OCI-LY3 (cell line): ENCODE data around the gene SRR.

Experiments used
- H2AFZ ChIP-seq: fragments of 200-600, 300-600 bp; shearing (Covaris generic); 2 replicates; pipeline ENCODE4 v1.6.0; 2014; ENCODE audit warnings: antibody characterized with exemption, low read depth, low read length
- H3K27ac ChIP-seq: fragments of 200-600, 300-600 bp; sonication (generic); 2 replicates; pipeline ENCODE4 v1.5.1; 2014; ENCODE audit warnings: mild to moderate bottlenecking, low read length, moderate library complexity, mixed read lengths
- H3K27me3 ChIP-seq: fragments of 200-600, 300-600 bp; sonication (generic); 2 replicates; pipeline ENCODE4 v1.6.1; 2014; ENCODE audit warnings: low read depth, low read length, mixed read lengths
- H3K36me3 ChIP-seq: fragments of 200-600, 300-600 bp; sonication (generic); replicated peaks from 2 replicates; pipeline ENCODE3; 2014; ENCODE audit warnings: low read depth, low read length, mixed read lengths
- H3K4me1 ChIP-seq: fragments of 300-600, 200-600 bp; sonication (generic); 2 replicates; pipeline ENCODE4 v1.6.1; 2014; ENCODE audit warnings: low read length, mixed read lengths
- H3K4me2 ChIP-seq: fragments of 200-600, 300-600 bp; sonication (generic); 2 replicates; pipeline ENCODE4 v1.6.1; 2014; ENCODE audit warnings: low read length, mixed read lengths
- H3K4me3 ChIP-seq: fragments of 300-600, 200-600 bp; sonication (generic); 2 replicates; pipeline ENCODE4 v1.5.1; 2014; ENCODE audit warnings: antibody characterized with exemption, mild to moderate bottlenecking, low read length, moderate library complexity
- H3K79me2 ChIP-seq: fragments of 300-600, 200-600 bp; shearing (Covaris generic); 2 replicates; pipeline ENCODE4 v1.6.1; 2014; ENCODE audit warnings: mild to moderate bottlenecking, low read length, mixed read lengths
- H3K9ac ChIP-seq: fragments of 300-600, 200-600 bp; shearing (Covaris generic); 2 replicates; pipeline ENCODE4 v1.6.0; 2014; ENCODE audit warnings: mild to moderate bottlenecking, low read length, moderate library complexity
- H3K9me3 ChIP-seq: fragments of 200-600, 300-600 bp; shearing (Covaris generic); 2 replicates; pipeline ENCODE4 v1.6.1; 2014; ENCODE audit warnings: low read length, mixed read lengths; ENCODE audit not compliant: insufficient read depth
- H4K20me1 ChIP-seq: fragments of 200-600, 300-600 bp; sonication (generic); 2 replicates; pipeline ENCODE4 v1.6.1; 2016; ENCODE audit warnings: low read length, mixed read lengths; ENCODE audit not compliant: insufficient read depth
- EZH2phosphoT487 ChIP-seq: fragments of 200-600 bp; shearing (Covaris generic); IDR thresholded peaks from 2 replicates; pipeline ENCODE4 v1.6.1; 2018; ENCODE audit warnings: antibody characterized with exemption, mixed run types, low read depth
- TF ChIP-seq, protein P1 (sequence below): fragments of 200-600, 300-600 bp; sonication (generic); IDR thresholded peaks from 2 replicates; pipeline ENCODE4 v1.5.1; 2014; ENCODE audit warnings: antibody characterized with exemption, low read length, low read depth

The SRR gene

DNA sequence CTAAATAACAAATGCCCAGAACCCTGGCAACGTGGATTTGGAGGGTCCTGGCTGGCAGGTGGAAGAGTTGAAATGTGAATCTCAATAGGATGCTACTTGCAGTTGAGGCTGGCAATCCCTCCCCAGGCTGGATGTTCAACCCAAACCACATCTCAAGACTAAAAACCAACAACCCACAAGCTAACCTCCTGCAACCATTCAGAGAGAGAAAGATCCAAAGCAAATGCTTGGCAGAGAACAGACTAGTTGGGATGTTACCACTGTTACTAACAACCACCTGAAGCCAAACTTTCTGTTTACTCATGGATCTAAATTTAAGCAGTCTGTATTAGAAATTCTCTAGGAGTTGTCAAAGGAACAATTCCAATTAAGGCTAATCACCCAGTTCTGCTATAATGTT lies 28.0 kb upstream of the SRR start:
- no peaks in the 10 kb centered on the region for H4K20me1 ChIP-seq
- H3K4me3 ChIP-seq = no peak overlapping the region
- TF ChIP-seq, protein P1, sequence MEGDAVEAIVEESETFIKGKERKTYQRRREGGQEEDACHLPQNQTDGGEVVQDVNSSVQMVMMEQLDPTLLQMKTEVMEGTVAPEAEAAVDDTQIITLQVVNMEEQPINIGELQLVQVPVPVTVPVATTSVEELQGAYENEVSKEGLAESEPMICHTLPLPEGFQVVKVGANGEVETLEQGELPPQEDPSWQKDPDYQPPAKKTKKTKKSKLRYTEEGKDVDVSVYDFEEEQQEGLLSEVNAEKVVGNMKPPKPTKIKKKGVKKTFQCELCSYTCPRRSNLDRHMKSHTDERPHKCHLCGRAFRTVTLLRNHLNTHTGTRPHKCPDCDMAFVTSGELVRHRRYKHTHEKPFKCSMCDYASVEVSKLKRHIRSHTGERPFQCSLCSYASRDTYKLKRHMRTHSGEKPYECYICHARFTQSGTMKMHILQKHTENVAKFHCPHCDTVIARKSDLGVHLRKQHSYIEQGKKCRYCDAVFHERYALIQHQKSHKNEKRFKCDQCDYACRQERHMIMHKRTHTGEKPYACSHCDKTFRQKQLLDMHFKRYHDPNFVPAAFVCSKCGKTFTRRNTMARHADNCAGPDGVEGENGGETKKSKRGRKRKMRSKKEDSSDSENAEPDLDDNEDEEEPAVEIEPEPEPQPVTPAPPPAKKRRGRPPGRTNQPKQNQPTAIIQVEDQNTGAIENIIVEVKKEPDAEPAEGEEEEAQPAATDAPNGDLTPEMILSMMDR = no peak
- no peak for TF ChIP-seq EZH2phosphoT487
- no peaks in the 10 kb centered on the region for H3K36me3 ChIP-seq
- H3K4me2 ChIP-seq = no peak overlapping the region
- no peak overlapping the region for H2AFZ ChIP-seq
- H3K4me1 ChIP-seq = no peaks in the 10 kb centered on the region
- H3K9me3 ChIP-seq = no peaks in the 10 kb centered on the region
- no peak overlapping the region for H3K27ac ChIP-seq
- H3K9ac ChIP-seq = no peak overlapping the region
- H3K27me3 ChIP-seq = no peaks in the 10 kb centered on the region
- H3K79me2 ChIP-seq = no peaks in the 10 kb centered on the region

DNA sequence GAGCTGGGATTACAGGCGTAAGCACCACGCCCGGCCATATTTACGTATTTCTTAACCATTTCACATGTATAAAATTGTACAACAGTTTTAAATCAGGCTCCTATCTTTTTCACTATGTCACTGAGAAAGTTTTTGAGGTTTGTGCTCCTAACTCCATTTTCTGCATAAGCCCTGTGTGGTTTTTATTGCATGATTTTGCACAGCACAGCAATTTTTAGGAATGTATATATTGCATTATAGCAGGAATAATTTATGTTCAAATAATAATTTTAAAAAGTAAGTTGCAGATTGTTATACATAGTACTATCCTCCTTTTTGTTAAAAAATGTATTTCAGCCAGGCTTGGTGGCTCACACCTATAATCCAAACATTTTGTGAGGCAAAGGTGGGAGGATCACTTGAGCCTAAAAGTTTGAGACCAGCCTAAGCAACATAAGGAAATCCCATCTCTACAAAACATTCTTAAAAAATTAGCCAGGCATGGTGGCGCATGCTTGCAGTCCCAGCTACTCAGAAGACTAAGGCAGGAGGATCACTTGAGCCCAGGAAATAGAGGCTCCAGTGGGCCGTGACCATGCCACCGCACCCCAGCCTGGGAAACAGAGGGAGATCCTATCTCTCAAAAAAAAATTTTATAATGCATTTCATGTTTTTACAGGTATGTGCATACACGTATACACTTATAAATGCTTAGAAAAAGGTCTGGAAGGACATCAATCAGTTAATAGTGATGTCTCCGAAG lies 26.1 kb upstream of the SRR start:
- H2AFZ ChIP-seq = no peak overlapping the region
- H3K36me3 ChIP-seq = peaks cover 2% of the 10 kb centered on the region
- no peak overlapping the region for H3K27ac ChIP-seq
- H4K20me1 ChIP-seq = no peaks in the 10 kb centered on the region
- TF ChIP-seq, protein P1 = no peak
- no peak for TF ChIP-seq EZH2phosphoT487
- H3K9ac ChIP-seq = no peak overlapping the region
- H3K4me3 ChIP-seq = no peak overlapping the region
- no peak overlapping the region for H3K4me2 ChIP-seq
- H3K27me3 ChIP-seq = no peaks in the 10 kb centered on the region
- H3K4me1 ChIP-seq = no peaks in the 10 kb centered on the region
- no peaks in the 10 kb centered on the region for H3K9me3 ChIP-seq
- H3K79me2 ChIP-seq = no peaks in the 10 kb centered on the region

DNA sequence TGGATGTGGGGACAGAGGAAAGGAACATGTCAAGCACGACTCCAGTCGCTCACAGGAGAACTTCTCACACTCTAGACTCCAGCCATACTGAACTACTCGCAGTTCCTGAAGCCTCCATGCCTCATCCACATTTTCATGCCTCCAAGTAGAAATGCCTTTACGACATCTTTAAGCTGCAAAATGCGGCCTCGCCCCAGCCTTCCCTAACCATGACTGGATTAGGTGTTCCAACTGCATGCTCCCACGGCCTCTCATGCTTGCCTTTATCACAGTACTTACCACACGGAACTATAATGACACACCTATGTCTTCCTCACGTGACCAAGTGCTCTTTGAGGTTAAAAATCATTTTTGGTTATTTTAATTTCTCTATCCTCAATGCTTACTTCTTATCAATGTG lies 24.0 kb upstream of the SRR start:
- TF ChIP-seq EZH2phosphoT487 = no peak
- TF ChIP-seq, protein P1 = no peak
- no peak overlapping the region for H3K4me3 ChIP-seq
- no peaks in the 10 kb centered on the region for H3K79me2 ChIP-seq
- no peaks in the 10 kb centered on the region for H3K4me1 ChIP-seq
- H3K36me3 ChIP-seq = peaks cover 2% of the 10 kb centered on the region
- no peak overlapping the region for H2AFZ ChIP-seq
- no peak overlapping the region for H3K9ac ChIP-seq
- H3K27me3 ChIP-seq = no peaks in the 10 kb centered on the region
- no peaks in the 10 kb centered on the region for H4K20me1 ChIP-seq
- no peak overlapping the region for H3K4me2 ChIP-seq
- no peak overlapping the region for H3K27ac ChIP-seq
- H3K9me3 ChIP-seq = no peaks in the 10 kb centered on the region

- Histone ChIP-seq H3K27me3 (no peaks in the 10 kb centered on the region), H3K4me1 (no peaks in the 10 kb centered on the region), H2AFZ (no peak overlapping the region), H3K9me3 (no peaks in the 10 kb centered on the region), H3K79me2 (no peaks in the 10 kb centered on the region), H3K9ac (no peak overlapping the region), H4K20me1 (no peaks in the 10 kb centered on the region), H3K4me3 (no peak overlapping the region), H3K4me2 (no peak overlapping the region), H3K27ac (no peak overlapping the region), H3K36me3 (peaks cover 2% of the 10 kb centered on the region)
- TF ChIP-seq, protein P1 = peak; percentile 45
- TF ChIP-seq EZH2phosphoT487 = no peak
Observed at GRCh38 chr17:2282297-2282873, 21.4 kb upstream of the SRR start.
